Body of pancreas (tissue), 4 donors: Measurements from ENCODE around the gene CD47.

Source experiments
- CTCF ChIP-seq, 7 experiments: fragments of 450-650 bp in 4 of 7; fragments of 200-600 bp in 3 of 7; sonication (generic) in 3 of 7; IDR thresholded peaks; one replicate each; pipeline ENCODE4 v1.5.1; 2016 to 2019; ENCODE audit warnings: antibody characterized with exemption in 7 of 7
- POLR2A ChIP-seq, 3 donors: fragments of 450-650 bp; IDR thresholded peaks; one replicate each; pipeline ENCODE4 v1.6.1; 2016; ENCODE audit warnings: antibody characterized with exemption in 3 of 3, mild to moderate bottlenecking in 2 of 3

GRCh38 chr3:108133858-108134554 lies 43.2 kb upstream of the CD47 start:
- TF ChIP-seq CTCF (IDR thresholded peaks at IDR 0.05) (no peak), POLR2A (IDR thresholded peaks at IDR 0.05) (no peak)
